Measurements from ENCODE around the gene VPS54.
"Not testable (repeated sequence)": the region's sequence is repeated elsewhere in the genome, so short reads cannot be mapped to it uniquely, and the experiment has no call there.

VPS54 gene

GRCh38 chr2:63991173-63991999 lies 27.8 kb downstream of the VPS54 start:
- H3K9me3 Mint-ChIP-seq (ENCODE audit: low read depth); H3K4me3 Mint-ChIP-seq; H3K27ac Mint-ChIP-seq; H3K27me3 Mint-ChIP-seq: not testable (repeated sequence)
- Mint-ChIP-seq H3K4me1 (ENCODE audit: low read depth) (peaks cover 32% of the 10 kb centered on the region), H3K36me3 (peaks cover 15% of the 10 kb centered on the region)

- Mint-ChIP-seq H3K9me3 (ENCODE audit: low read depth) (peaks cover 6% of the 10 kb centered on the region), H3K27me3 (no peaks in the 10 kb centered on the region), H3K4me1 (ENCODE audit: low read depth) (peaks cover 38% of the 10 kb centered on the region), H3K36me3 (peaks cover 10% of the 10 kb centered on the region), H3K4me3 (no peak overlapping the region), H3K27ac (no peak overlapping the region)
Measured at GRCh38 chr2:63990072-63990471, 29.2 kb downstream of the VPS54 start.

- not testable (repeated sequence) for H3K27me3 Mint-ChIP-seq; H3K27ac Mint-ChIP-seq; H3K9me3 Mint-ChIP-seq (ENCODE audit: low read depth); H3K36me3 Mint-ChIP-seq; H3K4me3 Mint-ChIP-seq
- H3K4me1 Mint-ChIP-seq (ENCODE audit: low read depth) = peaks cover 33% of the 10 kb centered on the region
Measured at GRCh38 chr2:63988842-63989436, 30.3 kb downstream of the VPS54 start.

GRCh38 chr2:63984606-63985359 lies 34.4 kb downstream of the VPS54 start:
- peaks cover 34% of the 10 kb centered on the region for H3K4me1 Mint-ChIP-seq (ENCODE audit: low read depth)
- no peaks in the 10 kb centered on the region for H3K27me3 Mint-ChIP-seq
- H3K9me3 Mint-ChIP-seq (ENCODE audit: low read depth) = no peaks in the 10 kb centered on the region
- no peak overlapping the region for H3K4me3 Mint-ChIP-seq
- peaks cover 23% of the 10 kb centered on the region for H3K36me3 Mint-ChIP-seq
- no peak overlapping the region for H3K27ac Mint-ChIP-seq

GRCh38 chr2:63983986-63984605 lies 35.1 kb downstream of the VPS54 start:
- Mint-ChIP-seq H3K27ac (no peak overlapping the region), H3K9me3 (ENCODE audit: low read depth) (no peaks in the 10 kb centered on the region), H3K27me3 (no peaks in the 10 kb centered on the region), H3K4me3 (no peak overlapping the region), H3K36me3 (peaks cover 20% of the 10 kb centered on the region), H3K4me1 (ENCODE audit: low read depth) (peaks cover 36% of the 10 kb centered on the region)

GRCh38 chr2:63982335-63982734 lies 36.9 kb downstream of the VPS54 start:
- H3K4me1 Mint-ChIP-seq (ENCODE audit: low read depth) = peaks cover 44% of the 10 kb centered on the region
- H3K4me3 Mint-ChIP-seq = no peak overlapping the region
- H3K27me3 Mint-ChIP-seq = no peaks in the 10 kb centered on the region
- no peak overlapping the region for H3K27ac Mint-ChIP-seq
- peaks cover 24% of the 10 kb centered on the region for H3K36me3 Mint-ChIP-seq
- H3K9me3 Mint-ChIP-seq (ENCODE audit: low read depth) = no peaks in the 10 kb centered on the region

- Mint-ChIP-seq H3K27me3 (no peaks in the 10 kb centered on the region), H3K4me1 (ENCODE audit: low read depth) (peaks cover 41% of the 10 kb centered on the region), H3K9me3 (ENCODE audit: low read depth) (no peaks in the 10 kb centered on the region), H3K27ac (no peak overlapping the region), H3K36me3 (peaks cover 26% of the 10 kb centered on the region), H3K4me3 (no peak overlapping the region)
Measured at GRCh38 chr2:63981702-63982103, 37.5 kb downstream of the VPS54 start.

GRCh38 chr2:63980794-63981193 lies 38.4 kb downstream of the VPS54 start:
- Mint-ChIP-seq H3K27me3 (no peaks in the 10 kb centered on the region), H3K9me3 (ENCODE audit: low read depth) (no peaks in the 10 kb centered on the region), H3K4me1 (ENCODE audit: low read depth) (peaks cover 37% of the 10 kb centered on the region), H3K4me3 (no peak overlapping the region), H3K27ac (no peak overlapping the region), H3K36me3 (peaks cover 26% of the 10 kb centered on the region)

- H3K9me3 Mint-ChIP-seq (ENCODE audit: low read depth) = no peaks in the 10 kb centered on the region
- no peaks in the 10 kb centered on the region for H3K27me3 Mint-ChIP-seq
- H3K4me1 Mint-ChIP-seq (ENCODE audit: low read depth) = peaks cover 25% of the 10 kb centered on the region
- H3K27ac Mint-ChIP-seq = peak overlapping the region; percentile 48
- no peak overlapping the region for H3K4me3 Mint-ChIP-seq
- peaks cover 32% of the 10 kb centered on the region for H3K36me3 Mint-ChIP-seq
Measured at GRCh38 chr2:63977904-63978303, 41.3 kb downstream of the VPS54 start.

GRCh38 chr2:63976125-63976510 lies 43.1 kb downstream of the VPS54 start:
- Mint-ChIP-seq H3K27ac (no peak overlapping the region), H3K4me3 (no peak overlapping the region), H3K36me3 (peaks cover 22% of the 10 kb centered on the region), H3K4me1 (ENCODE audit: low read depth) (peaks cover 22% of the 10 kb centered on the region), H3K27me3 (no peaks in the 10 kb centered on the region), H3K9me3 (ENCODE audit: low read depth) (no peaks in the 10 kb centered on the region)

GRCh38 chr2:63975437-63976124 lies 43.6 kb downstream of the VPS54 start:
- Mint-ChIP-seq H3K9me3 (ENCODE audit: low read depth) (no peaks in the 10 kb centered on the region), H3K27me3 (no peaks in the 10 kb centered on the region), H3K27ac (peak overlapping the region; percentile 5), H3K4me1 (ENCODE audit: low read depth) (peaks cover 22% of the 10 kb centered on the region), H3K36me3 (peaks cover 22% of the 10 kb centered on the region), H3K4me3 (no peak overlapping the region)

GRCh38 chr2:63975036-63975435 lies 44.2 kb downstream of the VPS54 start:
- not testable (repeated sequence) for H3K4me3 Mint-ChIP-seq; H3K27me3 Mint-ChIP-seq; H3K9me3 Mint-ChIP-seq (ENCODE audit: low read depth)
- Mint-ChIP-seq H3K4me1 (ENCODE audit: low read depth) (peaks cover 22% of the 10 kb centered on the region), H3K36me3 (peaks cover 18% of the 10 kb centered on the region), H3K27ac (peak overlapping the region; percentile 5)

GRCh38 chr2:63962186-63962585 lies 57.0 kb downstream of the VPS54 start:
- no peak overlapping the region for H3K27ac Mint-ChIP-seq
- H3K27me3 Mint-ChIP-seq = no peaks in the 10 kb centered on the region
- H3K4me1 Mint-ChIP-seq (ENCODE audit: low read depth) = no peaks in the 10 kb centered on the region
- H3K4me3 Mint-ChIP-seq = no peak overlapping the region
- H3K9me3 Mint-ChIP-seq (ENCODE audit: low read depth) = no peaks in the 10 kb centered on the region
- peaks cover 31% of the 10 kb centered on the region for H3K36me3 Mint-ChIP-seq

- H3K36me3 Mint-ChIP-seq = peaks cover 34% of the 10 kb centered on the region
- H3K27ac Mint-ChIP-seq = no peak overlapping the region
- H3K4me3 Mint-ChIP-seq = no peak overlapping the region
- H3K4me1 Mint-ChIP-seq (ENCODE audit: low read depth) = no peaks in the 10 kb centered on the region
- H3K9me3 Mint-ChIP-seq (ENCODE audit: low read depth) = peaks cover 4% of the 10 kb centered on the region
- H3K27me3 Mint-ChIP-seq = no peaks in the 10 kb centered on the region
Measured at GRCh38 chr2:63950414-63950813, 68.8 kb downstream of the VPS54 start.

Data from activated naive CD8-positive, alpha-beta T cell (primary cell).